Adrenal gland (tissue), 12 donors: Measurements from ENCODE around the gene RASD1. TPM values are rescaled to one million over a fixed set of nuclear protein-coding genes. Genes with fewer than 3 reads are reported as not detected.

Experiments used
- DNase-seq, 7 donors: peaks; one replicate each; pipeline ENCODE4 v3.0.0-alpha.2; 2019 to 2020
- H3K27ac ChIP-seq, 5 donors: fragments of 200-600 bp; sonication (generic) in 4 of 5; 1 replicate in 3 of 5; 2 replicates in 2 of 5; pipeline versions ENCODE4 v1.5.1 to v1.8.0; 2016 to 2020; ENCODE audit warnings: mild to moderate bottlenecking in 1 of 5
- H3K27me3 ChIP-seq: fragments of 200-600 bp; 2 replicates; pipeline ENCODE4 v1.8.0; 2021
- H3K36me3 ChIP-seq, 2 donors: fragments of 200-600 bp; replicated peaks in 1 of 2; 1 replicate in 1 of 2; 2 replicates in 1 of 2; pipeline versions ENCODE4 v1.5.1 to v1.8.0; 2018 to 2022
- H3K4me1 ChIP-seq, 2 donors: fragments of 200-600 bp; replicated peaks in 1 of 2; 1 replicate in 1 of 2; 2 replicates in 1 of 2; pipeline versions ENCODE4 v1.5.1 to v1.8.0; 2018 to 2021
- H3K4me3 ChIP-seq, 4 donors: fragments of 200-600 bp; sonication (generic) in 3 of 4; one replicate each; pipeline ENCODE4 v1.5.1; 2016 to 2018
- H3K9me3 ChIP-seq, 3 donors: fragments of 200-600 bp; sonication (generic) in 1 of 3; replicated peaks in 1 of 3; 1 replicate in 2 of 3; 2 replicates in 1 of 3; pipeline versions ENCODE4 v1.5.1 to v1.8.0; 2016 to 2021
- CTCF ChIP-seq, 6 experiments: fragments of 450-650 bp in 4 of 6; fragments of 200-600 bp in 2 of 6; sonication (generic) in 1 of 6; IDR thresholded peaks; 1 replicate in 5 of 6; 2 replicates in 1 of 6; pipeline versions ENCODE4 v1.5.1 to v1.8.0; 2016 to 2021; ENCODE audit warnings: antibody characterized with exemption in 6 of 6, mild to moderate bottlenecking in 2 of 6, moderate library complexity in 1 of 6
- POLR2A ChIP-seq, 2 donors: fragments of 450-650 bp; IDR thresholded peaks; one replicate each; pipeline ENCODE4 v1.6.1; 2017; ENCODE audit warnings: antibody characterized with exemption in 2 of 2, mild to moderate bottlenecking in 2 of 2, moderate library complexity in 1 of 2
- WGBS, 4 donors: extraction: QIAGEN DNeasy Blood & Tissue Kit in 2 of 4; methylation state at CpG; one replicate each; pipeline versions ENCODE4 v1.1.5 to v1.1.7; 2013 to 2017; 5-methylcytosine and 5-hydroxymethylcytosine counted together
- intact Hi-C, 2 donors: fragments of 100-400 bp; cut with DNase I; formaldehyde crosslinking; loops; one replicate each; pipeline versions ENCODE4 v1.14.1 to v1.15.0; 2022 to 2023
- polyA plus RNA-seq, 3 donors: library from polyadenylated mRNA; stranded (reverse); fragments of 200-250 nt in 2 of 3; fragments of 350-450 nt in 1 of 3; fragmentation: Illumina TruSeq in 1 of 3; extraction: RNeasy Lipid Tissue Mini Kit (QIAGEN cat#74804) in 1 of 3; gene quantifications; one replicate each; pipeline ENCODE4 v1.2.3, GENCODE V29; 2013 to 2014
- total RNA-seq, 9 donors: library from RNA; depleted of rRNA in 4 of 9; stranded (reverse); fragments of >200 nt in 4 of 9; fragments of 120-200 nt in 1 of 9; fragmentation: NEBNext Ultra II Directional in 1 of 9; extraction: Animal tissue kit (Norgen Biotek cat#: 25700) in 1 of 9; gene quantifications; one replicate each; pipeline versions ENCODE4 v1.1.0 to v1.2.4, GENCODE V29; 2013 to 2023
- donor health status: healthy with polysubstance abuse.
- donor health status: Bipolar disorder and iron deficiency.
- donor health status: DM: yes; HTN: yes; CAD: no.
- donor health status: DM: no; HTN: no; CAD: no.
- donor health status: DM: no; HTN: no; CAD: no.
- donor health status: DM: yes; HTN: yes; CAD: no.

Gene RASD1
- total and polyA plus RNA-seq, 12 donors, result 4.5 to 134 (median 18.4) TPM

- Histone ChIP-seq H3K36me3 (no peaks in the 10 kb centered on the region), H3K27ac (peak overlapping the region in 1 of 5 donors; percentile 0), H3K4me3 (no peak overlapping the region), H3K27me3 (no peaks in the 10 kb centered on the region), H3K4me1 (no peaks in the 10 kb centered on the region), H3K9me3 (no peaks in the 10 kb centered on the region)
- TF ChIP-seq CTCF (IDR thresholded peaks at IDR 0.05) (no peak), POLR2A (IDR thresholded peaks at IDR 0.05) (no peak)
- intact Hi-C loops, result loop anchor here (5.0 kb wide), 1 partner anchor 57 kb away; no protein-coding TSS in a partner anchor
- no peak for DNase-seq
- WGBS, 4 donors, result 94 to 100% (median 97%) methylated on average over 6 to 22 of the region's 22 CpGs
Observed at GRCh38 chr17:17505610-17506171, 9.5 kb upstream of the RASD1 start.

GRCh38 chr17:17505151-17505550 lies 9.0 kb upstream of the RASD1 start:
- Histone ChIP-seq H3K4me3 (no peak overlapping the region), H3K36me3 (no peaks in the 10 kb centered on the region), H3K4me1 (no peaks in the 10 kb centered on the region), H3K9me3 (no peaks in the 10 kb centered on the region), H3K27ac (no peak overlapping the region), H3K27me3 (no peaks in the 10 kb centered on the region)
- DNase-seq, result no peak
- intact Hi-C loops, result loop anchor here (5.0 kb wide), 1 partner anchor 57 kb away; no protein-coding TSS in a partner anchor
- WGBS, 4 donors, result 89 to 100% (median 94%) methylated on average over 1 to 5 of the region's 5 CpGs
- TF ChIP-seq CTCF (IDR thresholded peaks at IDR 0.05) (no peak), POLR2A (IDR thresholded peaks at IDR 0.05) (no peak)

GRCh38 chr17:17504341-17505140 lies 8.3 kb upstream of the RASD1 start:
- H3K36me3 ChIP-seq, result no peaks in the 10 kb centered on the region
- H3K27me3 ChIP-seq, result no peaks in the 10 kb centered on the region
- no peaks in the 10 kb centered on the region for H3K4me1 ChIP-seq
- TF ChIP-seq POLR2A (IDR thresholded peaks at IDR 0.05) (no peak), CTCF (IDR thresholded peaks at IDR 0.05) (no peak)
- no peak overlapping the region for H3K4me3 ChIP-seq
- H3K27ac ChIP-seq, result no peak overlapping the region
- intact Hi-C loops, result loop anchor here (5.0 kb wide), 1 partner anchor 58 kb away; no protein-coding TSS in a partner anchor
- no peaks in the 10 kb centered on the region for H3K9me3 ChIP-seq
- DNase-seq, result no peak
- WGBS, 4 donors, result 80 to 88% (median 84%) methylated on average over 13 to 20 of the region's 20 CpGs

- no peak overlapping the region for H3K27ac ChIP-seq
- intact Hi-C loops, result no loop called here
- no peak overlapping the region for H3K4me3 ChIP-seq
- whole genome bisulfite sequencing, 4 donors, result 72 to 93% (median 78%) methylated on average over 6 to 7 of the region's 7 CpGs
- TF ChIP-seq CTCF (IDR thresholded peaks at IDR 0.05) (no peak), POLR2A (IDR thresholded peaks at IDR 0.05) (no peak)
- H3K9me3 ChIP-seq, result no peaks in the 10 kb centered on the region
- H3K27me3 ChIP-seq, result no peaks in the 10 kb centered on the region
- H3K36me3 ChIP-seq, result no peaks in the 10 kb centered on the region
- no peak for DNase-seq
- H3K4me1 ChIP-seq, result no peaks in the 10 kb centered on the region
Observed at GRCh38 chr17:17503566-17504130, 7.5 kb upstream of the RASD1 start.
